CD8-positive, alpha-beta memory T cell (primary cell): ENCODE measurements around the gene ARMC9. TPM values are rescaled to one million over a fixed set of nuclear protein-coding genes. Genes with fewer than 3 reads are reported as not detected.

Experiments
- CTCF ChIA-PET: fragments of 350-600 bp; sonication (Branson Sonifier 250); formaldehyde crosslinking; loops from one replicate; lab custom pipeline; 2021; ENCODE audit warnings: antibody characterized with exemption; lab: Charles Lee
- POLR2A ChIA-PET: fragments of 350-600 bp; sonication (Branson Sonifier 250); formaldehyde crosslinking; loops from one replicate; lab custom pipeline; 2021; ENCODE audit warnings: antibody characterized with exemption; lab: Charles Lee
- DNase-seq, 5 donors: peaks; one replicate each; pipeline versions ENCODE4 v3.0.0 to v3.0.0-alpha.2; 2020 to 2022; ENCODE audit warnings: mixed read lengths in 1 of 5
- H3K27ac ChIP-seq: one replicate; pipeline ENCODE4 v1.7.0; 2013; ENCODE audit warnings: low read depth, mild to moderate bottlenecking, low read length, moderate library complexity
- H3K27me3 ChIP-seq: 2 replicates; pipeline ENCODE4 v1.7.0; 2013; ENCODE audit warnings: low read length, mild to moderate bottlenecking; ENCODE audit not compliant: insufficient read depth, poor library complexity, severe bottlenecking
- H3K36me3 ChIP-seq: 2 replicates; pipeline ENCODE4 v1.7.0; 2013; ENCODE audit warnings: mild to moderate bottlenecking, low read length, moderate library complexity; ENCODE audit not compliant: insufficient read depth
- H3K4me1 ChIP-seq: 2 replicates; pipeline ENCODE4 v1.7.0; 2013; ENCODE audit warnings: mild to moderate bottlenecking, low read length, moderate library complexity; ENCODE audit not compliant: insufficient read depth
- H3K4me3 ChIP-seq: 2 replicates; pipeline ENCODE4 v1.7.0; 2013; ENCODE audit warnings: mild to moderate bottlenecking, low read length
- H3K9me3 ChIP-seq: 2 replicates; pipeline ENCODE4 v1.7.0; 2013; ENCODE audit warnings: mild to moderate bottlenecking, low read length
- H3K27ac Mint-ChIP-seq, 8 donors: one replicate each; pipeline ENCODE4 v1.8.0; 2020 to 2021; ENCODE audit warnings: mixed read lengths in 8 of 8, mild to moderate bottlenecking in 6 of 8, inconsistent platforms in 3 of 8, moderate library complexity in 3 of 8
- H3K27me3 Mint-ChIP-seq, 2 donors: one replicate each; pipeline ENCODE4 v1.8.0; 2020 to 2021; ENCODE audit warnings: mixed read lengths in 2 of 2, mild to moderate bottlenecking in 1 of 2, moderate library complexity in 1 of 2
- H3K36me3 Mint-ChIP-seq, 3 donors: one replicate each; pipeline ENCODE4 v1.8.0; 2020 to 2021; ENCODE audit warnings: mixed read lengths in 3 of 3, inconsistent platforms in 1 of 3, mild to moderate bottlenecking in 1 of 3
- H3K4me1 Mint-ChIP-seq, 3 donors: one replicate each; pipeline ENCODE4 v1.8.0; 2020 to 2021; ENCODE audit warnings: mixed read lengths in 3 of 3, inconsistent platforms in 1 of 3, mild to moderate bottlenecking in 1 of 3
- H3K4me3 Mint-ChIP-seq, 7 donors: one replicate each; pipeline ENCODE4 v1.8.0; 2020 to 2021; ENCODE audit warnings: mixed read lengths in 7 of 7, mild to moderate bottlenecking in 6 of 7, moderate library complexity in 4 of 7, inconsistent platforms in 2 of 7
- H3K9me3 Mint-ChIP-seq, 5 donors: one replicate each; pipeline ENCODE4 v1.8.0; 2020 to 2022; ENCODE audit warnings: mixed read lengths in 5 of 5, mild to moderate bottlenecking in 3 of 5, moderate library complexity in 2 of 5, inconsistent platforms in 1 of 5
- polyA plus RNA-seq: library from polyadenylated mRNA; unstranded; fragments of 300-500 nt; fragmentation: Illumina TruSeq; gene quantifications from one replicate; pipeline ENCODE4 v1.2.3, GENCODE V29; 2021
- total RNA-seq, 2 experiments: library from RNA; stranded (reverse); gene quantifications; one replicate each; pipeline ENCODE4 v1.2.3, GENCODE V29; 2021

ARMC9 gene
- total and polyA plus RNA-seq, 3 experiments from 2014 or later = 1.0 to 6.4 (median 5.3) TPM

DNA sequence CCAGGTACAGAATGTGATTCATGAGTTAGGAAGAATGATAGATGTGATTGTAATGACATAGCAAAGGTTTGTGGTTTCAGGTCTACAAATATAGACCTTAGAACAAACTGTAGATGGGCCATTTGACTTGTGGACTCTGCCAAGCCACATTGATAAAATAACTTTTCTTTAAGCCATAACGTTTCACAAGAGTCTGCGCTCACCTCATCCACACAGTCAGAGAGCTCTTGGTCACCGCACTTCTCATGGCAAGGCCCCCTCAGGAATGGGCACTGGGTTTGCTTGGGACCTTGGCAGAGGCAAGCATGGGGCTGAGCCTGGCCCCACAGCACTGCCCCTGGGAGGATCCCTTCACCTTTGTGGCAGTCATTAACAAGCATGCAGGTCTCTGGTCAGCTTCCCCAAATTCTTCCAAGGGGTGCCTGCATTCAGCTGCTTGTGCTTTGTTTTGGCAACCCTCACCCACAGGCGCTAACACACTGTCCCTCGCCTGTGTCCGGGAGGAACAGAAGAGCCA is 14.0 kb downstream of the ARMC9 start:
- ChIA-PET CTCF (no interaction called here), POLR2A (no interaction called here)
- Histone ChIP-seq H3K36me3 (no peaks in the 10 kb centered on the region), H3K4me1 (no peaks in the 10 kb centered on the region), H3K27ac (no peak overlapping the region), H3K27me3 (no peaks in the 10 kb centered on the region), H3K9me3 (no peaks in the 10 kb centered on the region), H3K4me3 (no peak overlapping the region)
- no peak overlapping the region for H3K4me3 Mint-ChIP-seq
- DNase-seq = no peak
- peaks cover 0 to 2% (median 2%) of the 10 kb centered on the region in 3 donors for H3K36me3 Mint-ChIP-seq
- no peaks in the 10 kb centered on the region for H3K4me1 Mint-ChIP-seq
- no peak overlapping the region for H3K27ac Mint-ChIP-seq
- no peaks in the 10 kb centered on the region for H3K9me3 Mint-ChIP-seq
- peaks cover 0 to 2% of the 10 kb centered on the region in 2 donors for H3K27me3 Mint-ChIP-seq

DNA sequence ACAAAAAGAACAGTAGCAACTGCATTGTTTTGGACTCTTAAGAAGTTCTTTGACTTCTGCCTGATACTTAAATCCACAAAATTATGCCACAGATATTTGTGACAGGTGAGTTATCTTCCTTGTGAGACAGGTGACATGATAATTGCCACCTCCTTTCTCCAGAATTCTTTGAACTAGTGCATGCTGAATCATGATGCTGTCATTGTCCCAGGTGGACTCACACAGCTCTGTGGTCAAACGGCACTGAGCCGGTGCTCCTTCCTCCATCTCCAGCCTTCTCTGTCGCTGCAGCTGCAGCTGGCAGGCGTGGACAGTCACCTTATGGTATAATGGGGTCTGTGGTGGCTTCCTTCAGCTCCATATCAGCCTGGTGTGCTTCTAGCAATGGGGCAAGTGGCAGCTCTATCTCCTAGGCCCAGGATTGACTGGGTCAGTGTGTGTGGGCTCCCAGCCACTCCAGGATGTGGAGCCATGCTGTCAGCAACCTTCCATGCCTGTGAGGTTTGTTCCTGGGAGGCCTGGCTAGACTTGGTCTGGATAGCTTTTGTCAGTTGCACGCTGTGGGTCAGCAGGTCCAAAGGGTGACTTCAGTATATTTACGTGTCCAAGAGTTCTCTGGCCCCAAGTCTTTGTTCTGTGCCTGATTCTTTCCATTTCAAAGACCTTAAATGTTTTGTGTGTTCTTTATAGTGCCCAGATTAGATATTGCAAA is 15.7 kb downstream of the ARMC9 start:
- Mint-ChIP-seq H3K27me3 (no peaks in the 10 kb centered on the region), H3K27ac (no peak overlapping the region), H3K36me3 (no peaks in the 10 kb centered on the region), H3K4me3 (no peak overlapping the region), H3K4me1 (no peaks in the 10 kb centered on the region), H3K9me3 (no peaks in the 10 kb centered on the region)
- H3K27me3 ChIP-seq = no peaks in the 10 kb centered on the region
- ChIA-PET CTCF (no interaction called here), POLR2A (no interaction called here)
- H3K27ac ChIP-seq = no peak overlapping the region
- H3K4me3 ChIP-seq = no peak overlapping the region
- no peaks in the 10 kb centered on the region for H3K4me1 ChIP-seq
- no peak for DNase-seq
- H3K36me3 ChIP-seq = no peaks in the 10 kb centered on the region
- no peaks in the 10 kb centered on the region for H3K9me3 ChIP-seq

DNA sequence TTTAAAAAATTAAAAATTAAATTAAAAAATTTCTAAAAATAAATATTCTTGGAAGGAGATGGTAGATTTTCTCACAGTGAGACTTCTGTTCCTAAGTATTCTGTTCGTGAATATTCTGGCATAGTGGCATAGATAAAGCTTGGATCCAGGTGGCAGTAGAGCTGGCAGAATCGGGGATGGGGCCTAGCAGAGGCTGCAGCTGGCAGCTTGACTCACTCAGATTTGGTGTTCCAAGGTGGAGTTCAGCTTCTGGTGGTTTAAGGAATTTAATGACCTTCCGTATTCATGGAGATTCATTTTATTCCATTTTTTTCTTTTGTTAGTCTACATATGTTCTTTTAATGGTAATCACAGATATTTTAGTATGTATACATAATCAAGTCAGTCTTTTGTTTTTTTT is 19.9 kb downstream of the ARMC9 start:
- Histone ChIP-seq H3K36me3 (no peaks in the 10 kb centered on the region), H3K27me3 (no peaks in the 10 kb centered on the region), H3K4me3 (no peak overlapping the region), H3K27ac (no peak overlapping the region), H3K4me1 (no peaks in the 10 kb centered on the region), H3K9me3 (no peaks in the 10 kb centered on the region)
- H3K4me3 Mint-ChIP-seq = no peak overlapping the region
- no peaks in the 10 kb centered on the region for H3K27me3 Mint-ChIP-seq
- H3K4me1 Mint-ChIP-seq = no peaks in the 10 kb centered on the region
- POLR2A ChIA-PET = no interaction called here
- no peak for DNase-seq
- CTCF ChIA-PET = interaction anchor here (1.8 kb wide), 1 partner anchor 10 kb away, joined by 6 read pairs; no protein-coding TSS in a partner anchor
- H3K9me3 Mint-ChIP-seq = no peaks in the 10 kb centered on the region
- peaks cover 0 to 2% (median 0%) of the 10 kb centered on the region in 3 donors for H3K36me3 Mint-ChIP-seq
- no peak overlapping the region for H3K27ac Mint-ChIP-seq

DNA sequence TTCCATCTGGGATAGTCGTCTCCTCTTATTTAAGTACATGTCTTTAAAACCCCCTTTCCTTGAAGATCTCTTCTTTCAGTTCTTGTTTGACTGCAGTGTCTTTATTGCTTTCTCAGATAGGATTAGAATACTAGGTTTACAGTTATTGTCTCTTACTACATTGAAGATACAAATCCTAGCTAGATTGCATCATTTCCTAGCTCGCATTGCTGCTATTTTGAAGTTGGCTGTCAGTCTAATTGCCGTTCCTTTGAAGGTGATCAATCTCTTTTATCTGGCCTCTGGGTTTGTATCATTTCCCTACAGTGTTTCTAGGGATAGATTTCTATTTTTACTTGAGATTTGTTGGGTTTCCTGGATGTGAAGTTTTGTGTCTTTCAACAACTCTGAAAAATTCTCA is 20.9 kb downstream of the ARMC9 start:
- H3K36me3 ChIP-seq = no peaks in the 10 kb centered on the region
- H3K9me3 ChIP-seq = no peaks in the 10 kb centered on the region
- Mint-ChIP-seq H3K36me3 (peaks cover 0 to 2% (median 0%) of the 10 kb centered on the region in 3 donors), H3K9me3 (no peaks in the 10 kb centered on the region), H3K4me3 (no peak overlapping the region), H3K27me3 (no peaks in the 10 kb centered on the region), H3K27ac (no peak overlapping the region), H3K4me1 (no peaks in the 10 kb centered on the region)
- ChIA-PET CTCF (interaction anchor here (1.8 kb wide), 1 partner anchor 9 kb away, joined by 6 read pairs; no protein-coding TSS in a partner anchor), POLR2A (no interaction called here)
- DNase-seq = no peak
- H3K4me1 ChIP-seq = no peaks in the 10 kb centered on the region
- H3K27ac ChIP-seq = no peak overlapping the region
- no peak overlapping the region for H3K4me3 ChIP-seq
- no peaks in the 10 kb centered on the region for H3K27me3 ChIP-seq

- no peak overlapping the region for H3K4me3 ChIP-seq
- no peak overlapping the region for H3K4me3 Mint-ChIP-seq
- no peaks in the 10 kb centered on the region for H3K27me3 Mint-ChIP-seq
- no peaks in the 10 kb centered on the region for H3K27me3 ChIP-seq
- no peak overlapping the region for H3K27ac ChIP-seq
- H3K36me3 ChIP-seq = no peaks in the 10 kb centered on the region
- no peak overlapping the region for H3K27ac Mint-ChIP-seq
- no peak for DNase-seq
- POLR2A ChIA-PET = no interaction called here
- CTCF ChIA-PET = no interaction called here
- no peaks in the 10 kb centered on the region for H3K4me1 ChIP-seq
- no peaks in the 10 kb centered on the region for H3K4me1 Mint-ChIP-seq
- H3K9me3 ChIP-seq = no peaks in the 10 kb centered on the region
- no peaks in the 10 kb centered on the region for H3K9me3 Mint-ChIP-seq
- peaks cover 0 to 2% (median 0%) of the 10 kb centered on the region in 3 donors for H3K36me3 Mint-ChIP-seq
These were observed 23.3 kb downstream of the ARMC9 start for GRCh38 chr2:231221761-231222160.

GRCh38 chr2:231222318-231223000 is 24.0 kb downstream of the ARMC9 start:
- H3K36me3 Mint-ChIP-seq = peaks cover 0 to 2% (median 0%) of the 10 kb centered on the region in 3 donors
- H3K4me3 Mint-ChIP-seq = no peak overlapping the region
- Histone ChIP-seq H3K36me3 (no peaks in the 10 kb centered on the region), H3K27ac (no peak overlapping the region), H3K27me3 (no peaks in the 10 kb centered on the region), H3K4me1 (no peaks in the 10 kb centered on the region), H3K4me3 (no peak overlapping the region), H3K9me3 (no peaks in the 10 kb centered on the region)
- CTCF ChIA-PET = no interaction called here
- no peaks in the 10 kb centered on the region for H3K9me3 Mint-ChIP-seq
- no peak overlapping the region for H3K27ac Mint-ChIP-seq
- no peak for DNase-seq
- POLR2A ChIA-PET = no interaction called here
- no peaks in the 10 kb centered on the region for H3K27me3 Mint-ChIP-seq
- no peaks in the 10 kb centered on the region for H3K4me1 Mint-ChIP-seq

DNA sequence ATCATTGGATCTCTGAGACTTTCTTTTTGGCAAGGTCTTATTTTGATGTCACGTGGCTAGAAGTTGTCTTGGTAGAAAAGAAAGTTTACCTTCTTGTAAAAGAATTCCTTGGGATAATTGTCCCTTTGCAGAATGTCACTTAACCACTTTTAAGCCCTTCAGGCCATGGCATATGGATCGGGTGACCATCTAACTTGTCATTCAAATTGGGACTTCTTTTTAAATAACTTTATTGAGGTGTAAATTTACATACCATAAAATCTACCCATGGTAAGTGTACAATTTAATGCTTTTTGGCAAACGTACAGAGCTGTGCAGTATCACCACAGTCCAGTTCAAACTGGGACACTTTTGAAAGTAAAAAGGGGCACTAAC is 24.6 kb downstream of the ARMC9 start:
- Mint-ChIP-seq H3K9me3 (no peaks in the 10 kb centered on the region), H3K27ac (no peak overlapping the region), H3K4me3 (no peak overlapping the region), H3K36me3 (peaks cover 0 to 2% (median 0%) of the 10 kb centered on the region in 3 donors), H3K27me3 (no peaks in the 10 kb centered on the region), H3K4me1 (no peaks in the 10 kb centered on the region)
- Histone ChIP-seq H3K4me1 (no peaks in the 10 kb centered on the region), H3K9me3 (no peaks in the 10 kb centered on the region), H3K4me3 (no peak overlapping the region), H3K27ac (no peak overlapping the region), H3K36me3 (no peaks in the 10 kb centered on the region), H3K27me3 (no peaks in the 10 kb centered on the region)
- DNase-seq = no peak
- CTCF ChIA-PET = interaction anchor here (1.1 kb wide), 1 partner anchor 229 kb away, joined by 3 read pairs; no protein-coding TSS in a partner anchor
- POLR2A ChIA-PET = no interaction called here

- no peak overlapping the region for H3K4me3 Mint-ChIP-seq
- ChIA-PET POLR2A (no interaction called here), CTCF (interaction anchor here (1.1 kb wide), 1 partner anchor 228 kb away, joined by 3 read pairs; no protein-coding TSS in a partner anchor)
These were observed 25.1 kb downstream of the ARMC9 start for GRCh38 chr2:231223458-231223976.

More at GRCh38 chr2:231223458-231223976, 25.1 kb downstream of the ARMC9 start:
- no peaks in the 10 kb centered on the region for H3K4me1 ChIP-seq
- DNase-seq = no peak
- H3K4me1 Mint-ChIP-seq = no peaks in the 10 kb centered on the region
- H3K27me3 Mint-ChIP-seq = no peaks in the 10 kb centered on the region
- H3K4me3 ChIP-seq = no peak overlapping the region
- no peaks in the 10 kb centered on the region for H3K36me3 ChIP-seq
- H3K9me3 Mint-ChIP-seq = no peaks in the 10 kb centered on the region
- H3K27me3 ChIP-seq = no peaks in the 10 kb centered on the region
- no peak overlapping the region for H3K27ac Mint-ChIP-seq
- no peak overlapping the region for H3K27ac ChIP-seq
- H3K36me3 Mint-ChIP-seq = peaks cover 0 to 2% (median 0%) of the 10 kb centered on the region in 3 donors
- no peaks in the 10 kb centered on the region for H3K9me3 ChIP-seq
